GM13976 (cell line): ENCODE measurements around the gene PCLO.

ENCODE experiments used
- DNase-seq: peaks from one replicate; pipeline ENCODE4 v3.0.0; 2012; ENCODE audit warnings: low spot score
- in situ Hi-C: fragments of 300-500 bp; cut with MboI; formaldehyde crosslinking; loops from one replicate; pipeline ENCODE4 v1.12.0; 2022; ENCODE audit warnings: low sequenced_read_pairs, mixed read lengths, inconsistent platforms; ENCODE audit not compliant: unreplicated experiment
- TF ChIP-seq, protein P1 (sequence below): IDR thresholded peaks from 2 replicates; pipeline ENCODE4 v1.5.1; 2012; ENCODE audit warnings: borderline replicate concordance, mild to moderate bottlenecking; ENCODE audit not compliant: insufficient read depth; ENCODE audit errors: extremely low read depth, missing control alignments, control extremely low read depth

The PCLO gene

DNA sequence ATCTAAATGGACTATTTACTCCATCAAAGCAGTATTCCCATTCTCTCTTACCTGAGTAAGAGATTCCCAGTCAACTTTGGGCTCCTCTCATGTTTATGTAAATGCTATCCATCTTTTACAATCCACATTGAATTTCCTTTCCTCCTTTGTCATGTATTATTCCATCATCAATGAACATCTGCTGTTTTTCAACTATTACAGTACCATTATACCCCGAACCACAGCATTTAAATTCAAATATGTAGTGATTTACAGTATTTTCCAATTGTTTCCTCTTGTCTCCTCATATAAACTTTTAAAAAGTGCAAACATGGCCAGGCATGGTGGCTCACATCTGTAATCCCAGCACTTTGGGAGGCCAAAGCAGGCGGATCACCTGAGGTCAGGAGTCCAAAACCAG is 20.3 kb downstream of the PCLO start:
- no peak for DNase-seq
- in situ Hi-C loops: no loop called here
- TF ChIP-seq, protein P1, sequence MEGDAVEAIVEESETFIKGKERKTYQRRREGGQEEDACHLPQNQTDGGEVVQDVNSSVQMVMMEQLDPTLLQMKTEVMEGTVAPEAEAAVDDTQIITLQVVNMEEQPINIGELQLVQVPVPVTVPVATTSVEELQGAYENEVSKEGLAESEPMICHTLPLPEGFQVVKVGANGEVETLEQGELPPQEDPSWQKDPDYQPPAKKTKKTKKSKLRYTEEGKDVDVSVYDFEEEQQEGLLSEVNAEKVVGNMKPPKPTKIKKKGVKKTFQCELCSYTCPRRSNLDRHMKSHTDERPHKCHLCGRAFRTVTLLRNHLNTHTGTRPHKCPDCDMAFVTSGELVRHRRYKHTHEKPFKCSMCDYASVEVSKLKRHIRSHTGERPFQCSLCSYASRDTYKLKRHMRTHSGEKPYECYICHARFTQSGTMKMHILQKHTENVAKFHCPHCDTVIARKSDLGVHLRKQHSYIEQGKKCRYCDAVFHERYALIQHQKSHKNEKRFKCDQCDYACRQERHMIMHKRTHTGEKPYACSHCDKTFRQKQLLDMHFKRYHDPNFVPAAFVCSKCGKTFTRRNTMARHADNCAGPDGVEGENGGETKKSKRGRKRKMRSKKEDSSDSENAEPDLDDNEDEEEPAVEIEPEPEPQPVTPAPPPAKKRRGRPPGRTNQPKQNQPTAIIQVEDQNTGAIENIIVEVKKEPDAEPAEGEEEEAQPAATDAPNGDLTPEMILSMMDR: no peak

DNA sequence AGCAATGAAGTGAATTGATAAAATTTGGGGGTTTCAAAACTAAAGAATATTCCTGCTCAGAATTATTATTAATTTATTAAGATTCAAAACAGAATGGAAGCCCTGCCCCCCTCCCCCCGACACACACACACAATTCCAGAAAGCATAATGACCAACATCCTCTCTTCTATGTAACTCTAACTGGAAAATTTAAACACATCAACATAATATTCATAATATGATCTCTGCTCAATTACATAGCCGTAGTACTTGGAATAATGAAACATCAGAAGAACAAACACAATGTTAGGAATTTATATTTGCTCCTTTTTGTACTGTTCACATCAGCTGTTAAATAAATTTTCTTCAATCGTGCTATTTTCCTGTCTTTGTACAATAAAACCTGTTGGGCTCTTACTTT is 20.8 kb downstream of the PCLO start:
- TF ChIP-seq, protein P1: no peak
- in situ Hi-C loops: no loop called here

DNA sequence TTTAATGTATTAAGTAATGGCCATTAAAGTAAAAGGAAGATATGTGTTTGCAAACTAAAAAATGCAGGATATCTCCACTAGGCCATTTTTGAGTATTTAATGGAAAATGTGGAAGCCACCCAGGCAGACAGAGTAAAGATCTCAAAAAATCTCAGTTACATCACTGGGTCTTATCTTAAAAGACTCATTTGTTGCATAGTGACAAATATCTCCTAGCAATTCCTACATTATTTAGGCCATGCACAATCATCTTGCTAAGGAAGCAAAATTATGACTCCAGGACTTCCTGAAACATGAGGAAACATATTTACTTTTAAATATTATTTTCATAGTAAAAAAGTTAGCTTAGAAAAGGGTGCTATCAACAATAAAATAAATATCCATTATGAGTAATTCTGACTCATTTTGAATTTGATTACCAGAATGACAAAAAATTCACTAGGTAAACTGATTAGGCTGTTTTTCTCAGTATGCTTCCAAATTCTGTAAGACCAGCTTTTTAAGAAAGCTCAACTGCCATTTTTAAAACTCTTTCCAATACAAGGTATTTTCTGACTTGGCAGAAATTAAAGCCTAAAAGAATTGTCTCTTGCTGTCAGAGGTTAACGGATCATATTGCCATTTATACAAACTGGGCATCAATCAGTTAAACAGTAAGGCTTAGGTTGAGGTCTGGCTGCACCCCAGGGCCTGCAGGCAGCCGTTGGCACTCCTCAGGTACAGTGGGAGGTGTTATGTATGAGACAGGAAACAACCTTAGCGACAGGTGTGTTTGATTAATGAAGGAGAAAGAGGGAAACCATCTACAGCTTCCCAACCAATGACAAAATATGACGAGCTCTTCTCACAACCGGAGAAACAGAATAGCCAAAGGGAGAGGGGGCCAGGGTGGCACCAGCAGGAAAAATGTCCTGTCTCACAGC is 31.8 kb downstream of the PCLO start:
- TF ChIP-seq, protein P1: no peak
- no peak for DNase-seq
- in situ Hi-C loops: no loop called here

More for the DNA sequence above, 20.8 kb downstream of the PCLO start:
- DNase-seq: no peak

DNA sequence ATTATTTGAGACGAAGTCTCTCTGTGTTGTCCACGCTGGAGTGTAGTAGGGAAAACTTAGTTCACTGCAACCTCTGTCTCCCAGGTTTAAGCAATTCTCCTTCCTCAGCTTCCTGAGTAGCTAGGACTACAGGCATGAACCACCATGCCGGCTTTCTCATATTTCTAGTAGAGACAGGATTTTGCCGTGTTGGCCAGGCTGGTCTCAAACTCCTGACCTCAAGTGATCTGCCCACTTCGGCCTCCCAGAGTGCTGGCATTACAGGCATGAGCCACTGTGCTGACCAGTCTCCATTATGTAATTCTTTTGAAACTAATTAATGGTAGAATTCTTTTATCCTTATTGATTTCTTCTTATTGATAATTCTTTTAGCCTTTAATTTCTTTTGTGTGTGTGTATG is 32.5 kb downstream of the PCLO start:
- TF ChIP-seq, protein P1: no peak
- in situ Hi-C loops: no loop called here
- no peak for DNase-seq

DNA sequence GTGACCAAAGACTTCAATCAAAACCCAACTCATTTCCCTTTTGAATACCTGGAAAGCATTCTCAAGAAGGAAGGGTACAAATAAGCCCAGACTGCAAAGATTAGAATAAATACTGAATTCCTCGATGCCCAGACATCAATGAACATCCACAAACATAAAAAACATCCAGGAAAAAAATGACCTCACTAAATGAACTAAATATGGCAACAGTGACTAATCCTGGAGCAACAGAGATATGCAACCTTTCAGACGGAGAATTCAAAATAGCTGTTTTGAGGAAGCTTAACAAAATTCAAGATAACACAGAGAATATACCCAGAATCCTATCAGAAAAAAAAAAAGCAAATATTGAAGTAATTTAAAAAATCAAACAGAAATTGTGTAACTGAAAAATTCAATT is 43.2 kb downstream of the PCLO start:
- in situ Hi-C loops: no loop called here
- TF ChIP-seq, protein P1: no peak
- DNase-seq: no peak

DNA sequence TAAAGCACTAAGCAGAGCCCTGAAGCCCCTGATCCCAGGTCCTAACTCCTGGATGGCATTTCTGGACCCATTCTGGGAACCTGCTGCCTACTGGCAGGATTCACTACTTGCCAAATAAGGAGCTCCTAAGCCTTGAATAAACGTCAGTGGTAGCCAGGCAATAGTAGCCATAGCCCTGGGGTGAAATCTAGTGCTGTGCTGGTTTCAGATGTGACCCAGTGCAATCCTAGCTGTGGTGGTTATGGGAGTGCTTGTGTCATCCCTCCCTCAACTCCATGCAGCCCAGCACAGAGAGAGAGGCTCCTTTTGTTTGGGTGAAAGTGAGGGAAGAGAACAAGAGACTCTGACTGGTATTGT is 43.7 kb downstream of the PCLO start:
- DNase-seq: no peak
- TF ChIP-seq, protein P1: no peak
- in situ Hi-C loops: no loop called here
